GM12878 (cell line): Measurements from ENCODE around the gene PRKAR2B. TPM values are rescaled to one million over a fixed set of nuclear protein-coding genes. Genes with fewer than 3 reads are reported as not detected.

ENCODE experiments used
- ASH2L ChIP-seq: fragments of 300-600, 200-600 bp; sonication (generic); IDR thresholded peaks from 2 replicates; pipeline ENCODE4 v1.6.1; 2017; ENCODE audit warnings: low read depth, mild to moderate bottlenecking, borderline replicate concordance
- ATF2 ChIP-seq: IDR thresholded peaks from 2 replicates; pipeline ENCODE4 v1.6.1; 2012; ENCODE audit warnings: low read length, inconsistent platforms
- BCL3 ChIP-seq: IDR thresholded peaks from 2 replicates; pipeline ENCODE4 v1.6.1; 2011; ENCODE audit warnings: borderline replicate concordance, low read depth, mild to moderate bottlenecking, moderate library complexity, low read length; ENCODE audit not compliant: insufficient read depth, poor library complexity, severe bottlenecking
- BHLHE40 ChIP-seq, 2 experiments: fragments of 450-650 bp in 1 of 2; IDR thresholded peaks; 2 replicates each; pipeline ENCODE4 v1.6.1; 2011 to 2017; ENCODE audit warnings: low read depth in 2 of 2, borderline replicate concordance in 1 of 2, improper control_type of control experiment in 1 of 2, low read length in 1 of 2, mild to moderate bottlenecking in 1 of 2
- BMI1 ChIP-seq: fragments of 450-650 bp; IDR thresholded peaks from 2 replicates; pipeline ENCODE4 v1.6.1; 2016; ENCODE audit warnings: mild to moderate bottlenecking, moderate library complexity, borderline replicate concordance
- CREB1 ChIP-seq: IDR thresholded peaks from 2 replicates; pipeline ENCODE4 v1.6.1; 2012; ENCODE audit warnings: low read depth, mild to moderate bottlenecking, inconsistent platforms
- ELK1 ChIP-seq: IDR thresholded peaks from 2 replicates; pipeline ENCODE4 v1.6.1; 2012; ENCODE audit warnings: low read depth, low read length, improper control_type of control experiment
- FOS ChIP-seq: IDR thresholded peaks from 3 replicates; pipeline ENCODE4 v1.6.1; 2011; ENCODE audit warnings: borderline replicate concordance; ENCODE audit not compliant: insufficient read length; ENCODE audit errors: extremely low read depth
- FOXM1 ChIP-seq: IDR thresholded peaks from 2 replicates; pipeline ENCODE4 v1.6.1; 2012; ENCODE audit warnings: low read depth, mild to moderate bottlenecking, inconsistent platforms, low read length, moderate library complexity
- JUNB ChIP-seq: IDR thresholded peaks from 2 replicates; pipeline ENCODE4 v1.6.1; 2016; ENCODE audit warnings: antibody characterized with exemption, mild to moderate bottlenecking
- KDM1A ChIP-seq: fragments of 200-600 bp; sonication (generic); IDR thresholded peaks from 2 replicates; pipeline ENCODE4 v1.6.1; 2016; ENCODE audit warnings: borderline replicate concordance
- KLF5 ChIP-seq: fragments of 450-650 bp; IDR thresholded peaks from 2 replicates; pipeline ENCODE4 v1.6.1; 2014; ENCODE audit warnings: mild to moderate bottlenecking; ENCODE audit not compliant: partially characterized antibody
- MEF2B ChIP-seq: fragments of 450-650 bp; IDR thresholded peaks from 2 replicates; pipeline ENCODE4 v1.6.1; 2018; ENCODE audit warnings: mild to moderate bottlenecking, moderate library complexity; ENCODE audit not compliant: partially characterized antibody, poor library complexity, severe bottlenecking
- MTA2 ChIP-seq: fragments of 450-650 bp; IDR thresholded peaks from 2 replicates; pipeline ENCODE4 v1.6.1; 2016; ENCODE audit warnings: low read depth, mild to moderate bottlenecking, moderate library complexity
- NBN ChIP-seq: fragments of 450-650 bp; IDR thresholded peaks from 2 replicates; pipeline ENCODE4 v1.6.1; 2016
- NKRF ChIP-seq: fragments of 450-650 bp; conservative IDR thresholded peaks from 2 replicates; pipeline ENCODE4 v1.6.1; 2017; ENCODE audit warnings: mild to moderate bottlenecking, moderate library complexity
- NR2C1 ChIP-seq: fragments of 450-650 bp; IDR thresholded peaks from 2 replicates; pipeline ENCODE4 v1.6.1; 2017; ENCODE audit warnings: antibody characterized with exemption, mild to moderate bottlenecking, moderate library complexity
- NR2F1 ChIP-seq: fragments of 450-650 bp; conservative IDR thresholded peaks from 2 replicates; pipeline ENCODE4 v1.6.1; 2017; ENCODE audit warnings: mild to moderate bottlenecking
- PKNOX1 ChIP-seq: fragments of 450-650 bp; IDR thresholded peaks from 2 replicates; pipeline ENCODE4 v1.6.1; 2016; ENCODE audit warnings: mild to moderate bottlenecking
- SIX5 ChIP-seq: IDR thresholded peaks from 2 replicates; pipeline ENCODE4 v1.6.1; 2011; ENCODE audit warnings: mild to moderate bottlenecking, low read depth, low read length, moderate library complexity; ENCODE audit not compliant: severe bottlenecking
- TAF1 ChIP-seq: IDR thresholded peaks from 2 replicates; pipeline ENCODE4 v1.6.1; 2011; ENCODE audit warnings: mild to moderate bottlenecking, low read depth, low read length, borderline replicate concordance
- TARDBP ChIP-seq: IDR thresholded peaks from 2 replicates; pipeline ENCODE4 v1.6.1; 2016; ENCODE audit warnings: borderline replicate concordance
- polyA plus RNA-seq, 11 experiments: library from polyadenylated mRNA; depleted of rRNA in 4 of 11; unstranded in 6 of 11; stranded (reverse) in 5 of 11; fragments of >200 nt; fragmentation: Nextera tagmentation in 4 of 11; fragmentation: Illumina TruSeq in 1 of 11; extraction: Ambion mirVana in 4 of 11; extraction: Trizol in 1 of 11; gene quantifications; 1 replicate in 1 of 11; 2 replicates in 10 of 11; pipeline versions ENCODE4 v1.2.1 to v1.2.3, GENCODE V29; 2011 to 2016; ENCODE audit warnings: inconsistent platforms in 2 of 11, missing spikeins in 2 of 11, low read depth in 1 of 11
- total RNA-seq, 4 experiments: library from RNA; depleted of rRNA in 3 of 4; stranded (reverse); fragments of >200 nt in 3 of 4; fragmentation: Illumina TruSeq in 1 of 4; extraction: Trizol in 1 of 4; gene quantifications; 2 replicates each; pipeline versions ENCODE4 v1.2.1 to v1.2.3, GENCODE V29; 2013 to 2021

Gene PRKAR2B
- total and polyA plus RNA-seq, 10 of the 15 experiments (the other 5 are each of a cell fraction or from before 2014, with no cell fraction given): 0.01 to 0.18 (median 0.04) TPM; not detected in 4

GRCh38 chr7:107168233-107169119 is 124.0 kb downstream of the PRKAR2B start, which contains the start of gene HBP1 (continued):
- TF ChIP-seq ELK1 (peak; percentile 18), NR2C1 (peak; percentile 81), JUNB (no peak), BHLHE40 (IDR thresholded peaks at IDR 0.05; ENCODE audit: borderline replicate concordance in 1 of 2, low read depth in 2 of 2, low read length in 1 of 2) (peak; percentile 73 to 83; a peak in 3 of 4 replicates), BMI1 (no peak), PKNOX1 (peak; percentile 100), TAF1 (peak; percentile 71), TARDBP (peak; percentile 73; the same call in 1 of the 2 replicates), NKRF (peak; percentile 98), MEF2B (peak; percentile 96), NR2F1 (0 out of 2 replicates have a peak, but pooled peaks have one; percentile 10), FOS (peak; percentile 96), KLF5 (peak; percentile 98), SIX5 (peak; percentile 89), NBN (peak; percentile 78; the same call in 1 of the 2 replicates), CREB1 (peak; percentile 93), BCL3 (no peak), ATF2 (peak; percentile 31; the same call in 1 of the 2 replicates), KDM1A (no peak), FOXM1 (0 out of 2 replicates have a peak, but pooled peaks have one; percentile 36), MTA2 (0 out of 2 replicates have a peak, but pooled peaks have one; percentile 28), ASH2L (no peak)
